ENCODE results near the gene CAGE1. TPM values are rescaled to one million over a fixed set of nuclear protein-coding genes. Genes with fewer than 3 reads are reported as not detected.
A peak's percentile ranks its signal among the peaks of the same experiment; 100 is the strongest.
"Not testable (repeated sequence)": the region's sequence is repeated elsewhere in the genome, so short reads cannot be mapped to it uniquely, and the experiment has no call there.

The CAGE1 gene
- total RNA-seq, 2 donors from 2014 or later, result 0.06 TPM; not detected in 1

- ATAC-seq (no peak), DNase-seq (no peak)
- intact Hi-C loops (cut with DNase I), result loop anchor here in 1 of 2 donors (10.0 kb wide), 1 partner anchor 162 kb away; no protein-coding TSS in a partner anchor
Observed at GRCh38 chr6:7413151-7413823, 23.7 kb upstream of the CAGE1 start.

- DNase-seq (no peak), ATAC-seq (no peak)
- intact Hi-C loops (cut with DNase I), result loop anchor here in 1 of 2 donors (10.0 kb wide), 1 partner anchor 163 kb away; no protein-coding TSS in a partner anchor
Observed at GRCh38 chr6:7411328-7411727, 21.8 kb upstream of the CAGE1 start.

GRCh38 chr6:7410851-7411250, 21.3 kb upstream of the CAGE1 start:
- ATAC-seq (no peak), DNase-seq (no peak)
- intact Hi-C loops (cut with DNase I), result loop anchor here in 1 of 2 donors (10.0 kb wide), 1 partner anchor 164 kb away; no protein-coding TSS in a partner anchor

- intact Hi-C loops (cut with DNase I), result loop anchor here in 1 of 2 donors (10.0 kb wide), 1 partner anchor 165 kb away; no protein-coding TSS in a partner anchor
Observed at GRCh38 chr6:7409740-7410139, 20.2 kb upstream of the CAGE1 start.

GRCh38 chr6:7406743-7407142, 17.2 kb upstream of the CAGE1 start:
- ATAC-seq (no peak), DNase-seq (no peak)
- intact Hi-C loops (cut with DNase I), result no loop called here

More at GRCh38 chr6:7409740-7410139, 20.2 kb upstream of the CAGE1 start:
- no peak for ATAC-seq
- DNase-seq, result no peak

- ATAC-seq (no peak), DNase-seq (no peak)
- intact Hi-C loops (cut with DNase I), result no loop called here
Observed at GRCh38 chr6:7404546-7404945, 15.0 kb upstream of the CAGE1 start.

- DNase-seq (no peak), ATAC-seq (peak in 1 of 2 donors; percentile 63)
- intact Hi-C loops (cut with DNase I), result no loop called here
Observed at GRCh38 chr6:7402716-7403115, 13.2 kb upstream of the CAGE1 start.

- intact Hi-C loops (cut with DNase I), result no loop called here
- DNase-seq (no peak), ATAC-seq (no peak)
Observed at GRCh38 chr6:7401075-7401474, 11.5 kb upstream of the CAGE1 start.

GRCh38 chr6:7392402-7392801, 2.9 kb upstream of the CAGE1 start:
- intact Hi-C loops (cut with DNase I), result loop anchor here in 1 of 2 donors (10.0 kb wide), 1 partner anchor 88 kb away; no protein-coding TSS in a partner anchor
- no peak for DNase-seq
- ATAC-seq, result no peak

GRCh38 chr6:7391151-7391550, 1.6 kb upstream of the CAGE1 start:
- intact Hi-C loops (cut with DNase I), result loop anchor here in 1 of 2 donors (10.0 kb wide), 1 partner anchor 86 kb away; no protein-coding TSS in a partner anchor
- ATAC-seq (no peak), DNase-seq (no peak)

GRCh38 chr6:7390226-7390878, 810 bp upstream of the CAGE1 start:
- ATAC-seq (no peak), DNase-seq (no peak)
- intact Hi-C loops (cut with DNase I), result loop anchor here in 1 of 2 donors (10.0 kb wide), 1 partner anchor 86 kb away; no protein-coding TSS in a partner anchor

- intact Hi-C loops (cut with DNase I), result loop anchor here in 1 of 2 donors (2.0 kb wide), 1 partner anchor 76 kb away; the partner anchor contains the start of gene SSR1
- no peak for DNase-seq
- peak; percentile 74 to 86 for ATAC-seq
Observed at GRCh38 chr6:7389162-7389450, 436 bp downstream of the CAGE1 start.

- DNase-seq (no peak), ATAC-seq (no peak)
- intact Hi-C loops (cut with DNase I), result no loop called here
Observed at GRCh38 chr6:7381092-7381491, 8.4 kb downstream of the CAGE1 start.

GRCh38 chr6:7378740-7379139, 10.8 kb downstream of the CAGE1 start:
- intact Hi-C loops (cut with DNase I), result no loop called here
- no peak for ATAC-seq
- DNase-seq, result no peak

- no peak for DNase-seq
- no peak for ATAC-seq
- intact Hi-C loops (cut with DNase I), result no loop called here
Observed at GRCh38 chr6:7377961-7378360, 11.6 kb downstream of the CAGE1 start.

- DNase-seq (no peak), ATAC-seq (no peak)
- intact Hi-C loops (cut with DNase I), result no loop called here
Observed at GRCh38 chr6:7373739-7374138, 15.8 kb downstream of the CAGE1 start.

- DNase-seq, result no peak
- no peak for ATAC-seq
- intact Hi-C loops (cut with DNase I), result no loop called here
Observed at GRCh38 chr6:7367408-7367807, 22.1 kb downstream of the CAGE1 start.

GRCh38 chr6:7351916-7352315, 37.6 kb downstream of the CAGE1 start:
- intact Hi-C loops (cut with DNase I); ATAC-seq; DNase-seq: not testable (repeated sequence)

- DNase-seq; intact Hi-C loops (cut with DNase I); ATAC-seq: not testable (repeated sequence)
Observed at GRCh38 chr6:7350591-7350990, 39.0 kb downstream of the CAGE1 start.

- ATAC-seq, DNase-seq: not testable (repeated sequence)
Observed at GRCh38 chr6:7347551-7347997, 42.0 kb downstream of the CAGE1 start.

More at GRCh38 chr6:7347551-7347997, 42.0 kb downstream of the CAGE1 start:
- intact Hi-C loops (cut with DNase I), result not testable (repeated sequence)
